ENCODE measurements around the gene PLCD4.

DNA sequence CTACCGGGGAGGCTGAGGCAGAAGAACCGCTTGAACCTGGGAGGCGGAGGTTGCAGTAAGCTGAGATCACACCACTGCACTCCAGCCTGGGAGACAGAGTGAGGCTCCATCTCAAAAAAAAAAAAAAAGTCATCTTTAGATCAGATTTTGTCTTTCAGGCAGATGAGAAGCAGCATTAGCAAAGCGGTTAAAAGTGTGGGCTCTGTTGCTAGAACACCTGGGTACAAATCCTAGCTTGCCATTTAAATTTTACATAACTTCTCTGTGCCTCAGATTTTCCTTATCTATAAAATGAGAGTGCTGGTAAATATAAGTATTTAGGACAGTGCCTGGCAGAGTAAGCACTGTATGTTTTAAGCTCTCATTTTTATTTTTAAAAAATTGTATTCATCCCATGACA, 30.8 kb upstream of the PLCD4 start:
- TF ChIP-seq EZH2phosphoT487 (IDR thresholded peaks at IDR 0.05; ENCODE audit: insufficient read depth, low read depth) = no peak
- no peak for TF ChIP-seq EZH2 (IDR thresholded peaks at IDR 0.05; ENCODE audit: insufficient read depth, poor library complexity, severe bottlenecking)

All from GM23248 (cell line).